OCI-LY1 (cell line): ENCODE measurements around the gene NUDCD3.

Source experiments
- H2AFZ ChIP-seq: fragments of 200-600 bp; sonication (generic), shearing (Covaris generic); 2 replicates; pipeline ENCODE4 v1.6.0; 2014; ENCODE audit warnings: antibody characterized with exemption, mild to moderate bottlenecking, low read length
- H3F3A ChIP-seq: fragments of 200-600 bp; sonication (generic), shearing (Covaris generic); 2 replicates; pipeline ENCODE4 v1.6.0; 2014; ENCODE audit warnings: mild to moderate bottlenecking, antibody characterized with exemption, low read length, moderate library complexity; ENCODE audit not compliant: insufficient read depth
- H3K27ac ChIP-seq: fragments of 200-600 bp; sonication (generic); 2 replicates; pipeline ENCODE4 v1.5.1; 2014; ENCODE audit warnings: low read length, mixed run types, mild to moderate bottlenecking, low read depth; ENCODE audit not compliant: poor library complexity, severe bottlenecking
- H3K27me3 ChIP-seq: fragments of 200-600 bp; sonication (generic); 2 replicates; pipeline ENCODE4 v1.6.0; 2014; ENCODE audit warnings: antibody characterized with exemption, mild to moderate bottlenecking, low read length, moderate library complexity; ENCODE audit not compliant: insufficient read depth
- H3K36me3 ChIP-seq: fragments of 200-600 bp; sonication (generic); 2 replicates; pipeline ENCODE4 v1.6.1; 2014; ENCODE audit warnings: mild to moderate bottlenecking, antibody characterized with exemption, low read length, moderate library complexity, mixed read lengths; ENCODE audit not compliant: insufficient read depth
- H3K4me1 ChIP-seq: fragments of 200-600 bp; sonication (generic); 2 replicates; pipeline ENCODE4 v1.5.1; 2014; ENCODE audit warnings: mild to moderate bottlenecking, low read length, moderate library complexity; ENCODE audit not compliant: insufficient read depth, severe bottlenecking
- H3K4me2 ChIP-seq: fragments of 200-600 bp; sonication (generic), shearing (Covaris generic); 2 replicates; pipeline ENCODE4 v1.6.1; 2014; ENCODE audit warnings: low read length
- H3K4me3 ChIP-seq: fragments of 200-600 bp; sonication (generic); 2 replicates; pipeline ENCODE4 v1.5.1; 2014; ENCODE audit warnings: low read length, low read depth, mild to moderate bottlenecking, mixed read lengths; ENCODE audit not compliant: poor library complexity, severe bottlenecking
- H3K79me2 ChIP-seq: fragments of 200-600 bp; shearing (Covaris generic); 2 replicates; pipeline ENCODE4 v1.6.1; 2016; ENCODE audit warnings: mixed run types, low read length, mixed read lengths; ENCODE audit not compliant: insufficient read depth
- H3K9ac ChIP-seq: fragments of 200-600 bp; sonication (generic), shearing (Covaris generic); 2 replicates; pipeline ENCODE4 v1.6.1; 2014; ENCODE audit warnings: mild to moderate bottlenecking, low read length, mixed read lengths
- H3K9me2 ChIP-seq: fragments of 200-600 bp; sonication (generic), shearing (Covaris generic); 2 replicates; pipeline ENCODE4 v1.6.1; 2014; ENCODE audit warnings: low read depth, mild to moderate bottlenecking, low read length, mixed read lengths
- H3K9me3 ChIP-seq: fragments of 200-600 bp; shearing (Covaris generic); 2 replicates; pipeline ENCODE4 v1.6.1; 2014; ENCODE audit warnings: low read length, mixed read lengths
- H4K20me1 ChIP-seq: fragments of 200-600 bp; sonication (generic), shearing (Covaris generic); 2 replicates; pipeline ENCODE4 v1.6.0; 2016; ENCODE audit warnings: mild to moderate bottlenecking, low read length; ENCODE audit not compliant: insufficient read depth
- EZH2 ChIP-seq: fragments of 200-600 bp; sonication (generic), shearing (Covaris generic); IDR thresholded peaks from 2 replicates; pipeline ENCODE4 v1.8.0; 2017; ENCODE audit warnings: borderline replicate concordance, mixed run types, mild to moderate bottlenecking, antibody characterized with exemption, low read length, moderate library complexity, mixed read lengths
- TF ChIP-seq, protein P1 (sequence below): fragments of 200-600 bp; sonication (generic), shearing (Covaris generic); IDR thresholded peaks from 2 replicates; pipeline ENCODE4 v1.5.1; 2017; ENCODE audit warnings: mild to moderate bottlenecking, antibody characterized with exemption, low read length, moderate library complexity, mixed read lengths

Gene NUDCD3

DNA sequence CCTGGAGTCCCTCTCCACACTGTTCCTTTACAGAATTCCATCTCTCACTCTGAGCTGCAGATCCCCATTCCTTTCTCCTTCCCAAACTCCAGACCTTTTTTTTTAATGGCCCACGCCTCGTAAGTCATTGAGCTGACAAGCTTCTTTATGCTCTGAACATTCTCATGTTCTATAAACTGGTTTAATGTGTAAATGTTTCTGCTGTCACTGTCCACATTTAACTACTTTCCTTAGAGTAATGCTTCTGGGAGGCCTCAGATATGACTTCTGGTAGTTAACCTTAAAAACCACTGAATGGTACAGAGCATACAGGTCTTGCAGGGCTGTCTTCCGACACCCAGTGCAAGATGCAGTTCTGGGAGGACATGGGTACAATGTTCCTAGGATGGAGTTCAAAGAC lies 94.0 kb downstream of the NUDCD3 start:
- H3K9me2 ChIP-seq = no peaks in the 10 kb centered on the region
- no peaks in the 10 kb centered on the region for H3K27me3 ChIP-seq
- H2AFZ ChIP-seq = no peak overlapping the region
- H3K36me3 ChIP-seq = peaks cover 52% of the 10 kb centered on the region; the same call in 1 of the 2 replicates
- H3K9ac ChIP-seq = no peak overlapping the region
- no peaks in the 10 kb centered on the region for H3F3A ChIP-seq
- no peak overlapping the region for H3K4me3 ChIP-seq
- no peaks in the 10 kb centered on the region for H3K79me2 ChIP-seq
- no peaks in the 10 kb centered on the region for H3K4me1 ChIP-seq
- H3K4me2 ChIP-seq = no peak overlapping the region
- H3K27ac ChIP-seq = no peak overlapping the region
- H4K20me1 ChIP-seq = no peaks in the 10 kb centered on the region
- no peaks in the 10 kb centered on the region for H3K9me3 ChIP-seq
- no peak for TF ChIP-seq EZH2
- TF ChIP-seq, protein P1, sequence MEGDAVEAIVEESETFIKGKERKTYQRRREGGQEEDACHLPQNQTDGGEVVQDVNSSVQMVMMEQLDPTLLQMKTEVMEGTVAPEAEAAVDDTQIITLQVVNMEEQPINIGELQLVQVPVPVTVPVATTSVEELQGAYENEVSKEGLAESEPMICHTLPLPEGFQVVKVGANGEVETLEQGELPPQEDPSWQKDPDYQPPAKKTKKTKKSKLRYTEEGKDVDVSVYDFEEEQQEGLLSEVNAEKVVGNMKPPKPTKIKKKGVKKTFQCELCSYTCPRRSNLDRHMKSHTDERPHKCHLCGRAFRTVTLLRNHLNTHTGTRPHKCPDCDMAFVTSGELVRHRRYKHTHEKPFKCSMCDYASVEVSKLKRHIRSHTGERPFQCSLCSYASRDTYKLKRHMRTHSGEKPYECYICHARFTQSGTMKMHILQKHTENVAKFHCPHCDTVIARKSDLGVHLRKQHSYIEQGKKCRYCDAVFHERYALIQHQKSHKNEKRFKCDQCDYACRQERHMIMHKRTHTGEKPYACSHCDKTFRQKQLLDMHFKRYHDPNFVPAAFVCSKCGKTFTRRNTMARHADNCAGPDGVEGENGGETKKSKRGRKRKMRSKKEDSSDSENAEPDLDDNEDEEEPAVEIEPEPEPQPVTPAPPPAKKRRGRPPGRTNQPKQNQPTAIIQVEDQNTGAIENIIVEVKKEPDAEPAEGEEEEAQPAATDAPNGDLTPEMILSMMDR = no peak

DNA sequence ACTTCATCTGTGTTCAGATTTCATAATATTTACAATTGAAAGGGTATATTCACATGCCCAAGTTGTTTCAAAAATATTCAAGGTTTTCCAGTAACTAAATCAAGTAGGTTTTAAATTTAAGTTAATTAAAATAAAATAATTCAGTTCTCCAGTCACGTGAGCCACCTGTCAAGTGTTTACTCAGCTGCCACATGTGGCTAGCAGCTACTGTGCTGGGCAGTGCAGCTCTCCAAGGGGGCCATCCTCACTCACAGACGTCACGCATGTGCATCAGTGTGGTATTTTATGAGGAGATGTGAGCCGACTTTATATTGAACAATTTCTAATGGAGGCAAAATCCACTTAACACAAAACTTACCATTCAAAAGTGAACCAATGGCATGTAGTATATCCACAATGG lies 95.4 kb downstream of the NUDCD3 start:
- H3K27me3 ChIP-seq = no peaks in the 10 kb centered on the region
- no peaks in the 10 kb centered on the region for H3F3A ChIP-seq
- no peaks in the 10 kb centered on the region for H3K79me2 ChIP-seq
- H3K9ac ChIP-seq = no peak overlapping the region
- H3K27ac ChIP-seq = no peak overlapping the region
- no peaks in the 10 kb centered on the region for H3K9me3 ChIP-seq
- H3K36me3 ChIP-seq = peaks cover 54% of the 10 kb centered on the region; the same call in 1 of the 2 replicates
- H3K4me1 ChIP-seq = no peaks in the 10 kb centered on the region
- no peaks in the 10 kb centered on the region for H3K9me2 ChIP-seq
- H2AFZ ChIP-seq = no peak overlapping the region
- TF ChIP-seq EZH2 = no peak
- TF ChIP-seq, protein P1 = no peak
- no peak overlapping the region for H3K4me3 ChIP-seq
- no peaks in the 10 kb centered on the region for H4K20me1 ChIP-seq
- H3K4me2 ChIP-seq = no peak overlapping the region

DNA sequence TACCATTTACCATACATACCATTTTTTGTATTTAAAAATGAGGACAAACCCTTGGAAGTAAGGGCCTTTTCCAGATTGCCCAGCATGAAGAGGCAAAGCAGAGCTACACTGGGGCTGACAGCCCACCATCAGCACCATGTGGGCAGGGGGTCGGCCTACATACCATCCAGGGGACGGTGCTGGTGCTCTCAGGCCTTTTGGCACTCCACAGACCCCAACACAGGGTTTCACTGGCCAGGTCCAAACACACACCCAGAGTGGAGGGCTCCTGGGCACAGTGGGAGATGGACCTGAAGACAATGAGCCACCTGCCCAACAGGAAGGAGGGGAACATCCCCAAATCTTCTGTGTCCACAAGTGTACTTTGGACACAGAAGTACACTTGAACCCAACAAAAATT lies 95.8 kb downstream of the NUDCD3 start:
- Histone ChIP-seq H3K9me3 (no peaks in the 10 kb centered on the region), H3K9me2 (no peaks in the 10 kb centered on the region), H3K9ac (no peak overlapping the region), H3K79me2 (no peaks in the 10 kb centered on the region), H3F3A (no peaks in the 10 kb centered on the region), H3K27ac (no peak overlapping the region), H3K4me3 (no peak overlapping the region), H3K36me3 (peaks cover 57% of the 10 kb centered on the region; the same call in 1 of the 2 replicates), H4K20me1 (no peaks in the 10 kb centered on the region), H2AFZ (no peak overlapping the region), H3K4me2 (no peak overlapping the region), H3K4me1 (no peaks in the 10 kb centered on the region), H3K27me3 (no peaks in the 10 kb centered on the region)
- TF ChIP-seq, protein P1 = no peak
- TF ChIP-seq EZH2 = no peak
